Uterus (tissue), 2 donors: ENCODE measurements around the gene TKT.

Source experiments
- POLR2A ChIP-seq, 2 donors: fragments of 450-650 bp; IDR thresholded peaks; one replicate each; pipeline ENCODE4 v1.6.1; 2016; ENCODE audit warnings: antibody characterized with exemption in 2 of 2, mild to moderate bottlenecking in 1 of 2, moderate library complexity in 1 of 2
- TF ChIP-seq, protein P1 (sequence below), 4 experiments: fragments of 200-600 bp in 2 of 4; fragments of 450-650 bp in 2 of 4; sonication (generic) in 2 of 4; IDR thresholded peaks; one replicate each; pipeline ENCODE4 v1.5.1; 2016 to 2019; ENCODE audit warnings: antibody characterized with exemption in 4 of 4, mild to moderate bottlenecking in 2 of 4, moderate library complexity in 1 of 4

- TF ChIP-seq, protein P1, sequence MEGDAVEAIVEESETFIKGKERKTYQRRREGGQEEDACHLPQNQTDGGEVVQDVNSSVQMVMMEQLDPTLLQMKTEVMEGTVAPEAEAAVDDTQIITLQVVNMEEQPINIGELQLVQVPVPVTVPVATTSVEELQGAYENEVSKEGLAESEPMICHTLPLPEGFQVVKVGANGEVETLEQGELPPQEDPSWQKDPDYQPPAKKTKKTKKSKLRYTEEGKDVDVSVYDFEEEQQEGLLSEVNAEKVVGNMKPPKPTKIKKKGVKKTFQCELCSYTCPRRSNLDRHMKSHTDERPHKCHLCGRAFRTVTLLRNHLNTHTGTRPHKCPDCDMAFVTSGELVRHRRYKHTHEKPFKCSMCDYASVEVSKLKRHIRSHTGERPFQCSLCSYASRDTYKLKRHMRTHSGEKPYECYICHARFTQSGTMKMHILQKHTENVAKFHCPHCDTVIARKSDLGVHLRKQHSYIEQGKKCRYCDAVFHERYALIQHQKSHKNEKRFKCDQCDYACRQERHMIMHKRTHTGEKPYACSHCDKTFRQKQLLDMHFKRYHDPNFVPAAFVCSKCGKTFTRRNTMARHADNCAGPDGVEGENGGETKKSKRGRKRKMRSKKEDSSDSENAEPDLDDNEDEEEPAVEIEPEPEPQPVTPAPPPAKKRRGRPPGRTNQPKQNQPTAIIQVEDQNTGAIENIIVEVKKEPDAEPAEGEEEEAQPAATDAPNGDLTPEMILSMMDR (IDR thresholded peaks at IDR 0.05), result no peak
- TF ChIP-seq POLR2A (IDR thresholded peaks at IDR 0.05), result no peak
Measured at GRCh38 chr3:53186726-53187125, 69.1 kb downstream of the TKT start.
